Stimulated activated naive B cell treated with anti-CD40 and anti-IgM and Interleukin-4, amounts not matched to agents 10 μg/mL and 1 μg/mL and 100 μg/mL, for 72 hours (primary cell): Measurements from ENCODE around the gene TP53AIP1.
"Not testable (repeated sequence)": the region's sequence is repeated elsewhere in the genome, so short reads cannot be mapped to it uniquely, and the experiment has no call there.

Source experiments
- ATAC-seq, 2 donors: fragments of 150-1000 bp; cut with Tn5 transposase; replicated peaks; 2 replicates each; pipeline ENCODE4 v1.10.0; 2021; ENCODE audit warnings: moderate library complexity in 1 of 2
- DNase-seq: peaks from one replicate; pipeline ENCODE4 v3.0.0; 2021
- H3K27ac Mint-ChIP-seq: one replicate; pipeline ENCODE4 v1.8.0; 2022; ENCODE audit warnings: mild to moderate bottlenecking, mixed read lengths
- H3K27me3 Mint-ChIP-seq, 2 donors: one replicate each; pipeline ENCODE4 v1.8.0; 2022; ENCODE audit warnings: mixed read lengths in 2 of 2
- H3K36me3 Mint-ChIP-seq, 2 donors: one replicate each; pipeline ENCODE4 v1.8.0; 2022; ENCODE audit warnings: mixed read lengths in 2 of 2, mild to moderate bottlenecking in 1 of 2
- H3K4me1 Mint-ChIP-seq, 2 donors: one replicate each; pipeline ENCODE4 v1.8.0; 2022; ENCODE audit warnings: mixed read lengths in 2 of 2, mild to moderate bottlenecking in 1 of 2
- H3K4me3 Mint-ChIP-seq, 2 donors: one replicate each; pipeline ENCODE4 v1.8.0; 2022; ENCODE audit warnings: mild to moderate bottlenecking in 2 of 2, mixed read lengths in 2 of 2, moderate library complexity in 1 of 2
- H3K9me3 Mint-ChIP-seq, 2 donors: one replicate each; pipeline ENCODE4 v1.8.0; 2022; ENCODE audit warnings: mixed read lengths in 2 of 2, mild to moderate bottlenecking in 1 of 2

The TP53AIP1 gene

GRCh38 chr11:128926437-128927107, 16.1 kb downstream of the TP53AIP1 start:
- Mint-ChIP-seq H3K4me1 (peaks cover 19 to 31% of the 10 kb centered on the region in 2 donors), H3K27me3 (peaks cover 19 to 45% of the 10 kb centered on the region in 2 donors), H3K27ac (no peak overlapping the region), H3K4me3 (no peak overlapping the region), H3K9me3 (no peaks in the 10 kb centered on the region), H3K36me3 (peaks cover 0 to 2% of the 10 kb centered on the region in 2 donors)
- DNase-seq, result no peak
- ATAC-seq, result no peak

- Mint-ChIP-seq H3K27ac (no peak overlapping the region), H3K4me1 (peaks cover 21 to 31% of the 10 kb centered on the region in 2 donors), H3K4me3 (no peak overlapping the region), H3K27me3 (peaks cover 22 to 49% of the 10 kb centered on the region in 2 donors), H3K9me3 (no peaks in the 10 kb centered on the region), H3K36me3 (peaks cover 0 to 2% of the 10 kb centered on the region in 2 donors)
- DNase-seq (no peak), ATAC-seq (no peak)
Measured at GRCh38 chr11:128926000-128926399, 16.7 kb downstream of the TP53AIP1 start.

GRCh38 chr11:128925250-128925600, 17.4 kb downstream of the TP53AIP1 start:
- no peaks in the 10 kb centered on the region for H3K9me3 Mint-ChIP-seq
- no peak overlapping the region for H3K4me3 Mint-ChIP-seq
- DNase-seq, result no peak
- peaks cover 0 to 2% of the 10 kb centered on the region in 2 donors for H3K36me3 Mint-ChIP-seq
- H3K27ac Mint-ChIP-seq, result no peak overlapping the region
- H3K4me1 Mint-ChIP-seq, result peaks cover 23 to 31% of the 10 kb centered on the region in 2 donors
- no peak for ATAC-seq
- H3K27me3 Mint-ChIP-seq, result peaks cover 26 to 57% of the 10 kb centered on the region in 2 donors

GRCh38 chr11:128924510-128925249, 18.0 kb downstream of the TP53AIP1 start:
- Mint-ChIP-seq H3K4me1 (peaks cover 21 to 28% of the 10 kb centered on the region in 2 donors), H3K36me3 (peaks cover 0 to 2% of the 10 kb centered on the region in 2 donors), H3K9me3 (no peaks in the 10 kb centered on the region), H3K27me3 (peaks cover 31 to 57% of the 10 kb centered on the region in 2 donors), H3K27ac (no peak overlapping the region), H3K4me3 (no peak overlapping the region)
- DNase-seq (no peak), ATAC-seq (no peak)

- H3K36me3 Mint-ChIP-seq, result peaks cover 0 to 2% of the 10 kb centered on the region in 2 donors
- H3K27me3 Mint-ChIP-seq, result peaks cover 30 to 54% of the 10 kb centered on the region in 2 donors
- H3K9me3 Mint-ChIP-seq, result no peaks in the 10 kb centered on the region
- DNase-seq, result no peak
- ATAC-seq, result no peak
- peaks cover 19 to 26% of the 10 kb centered on the region in 2 donors for H3K4me1 Mint-ChIP-seq
- no peak overlapping the region for H3K4me3 Mint-ChIP-seq
- H3K27ac Mint-ChIP-seq, result no peak overlapping the region
Measured at GRCh38 chr11:128924104-128924503, 18.6 kb downstream of the TP53AIP1 start.

GRCh38 chr11:128921793-128922192, 20.9 kb downstream of the TP53AIP1 start:
- DNase-seq (peak; percentile 39), ATAC-seq (peak; percentile 81 to 94)
- peaks cover 36 to 58% of the 10 kb centered on the region in 2 donors for H3K27me3 Mint-ChIP-seq
- H3K4me3 Mint-ChIP-seq, result no peak overlapping the region
- peaks cover 17 to 22% of the 10 kb centered on the region in 2 donors for H3K4me1 Mint-ChIP-seq
- no peaks in the 10 kb centered on the region for H3K9me3 Mint-ChIP-seq
- H3K27ac Mint-ChIP-seq, result no peak overlapping the region
- peaks cover 0 to 2% of the 10 kb centered on the region in 2 donors for H3K36me3 Mint-ChIP-seq

GRCh38 chr11:128920666-128921065, 22.0 kb downstream of the TP53AIP1 start:
- ATAC-seq (no peak), DNase-seq (no peak)
- Mint-ChIP-seq H3K4me3 (no peak overlapping the region), H3K4me1 (peaks cover 18 to 22% of the 10 kb centered on the region in 2 donors), H3K36me3 (peaks cover 0 to 2% of the 10 kb centered on the region in 2 donors), H3K27ac (no peak overlapping the region), H3K9me3 (peaks cover 4 to 6% of the 10 kb centered on the region in 2 donors), H3K27me3 (peaks cover 44 to 58% of the 10 kb centered on the region in 2 donors)

- peaks cover 50 to 59% of the 10 kb centered on the region in 2 donors for H3K27me3 Mint-ChIP-seq
- peaks cover 18 to 22% of the 10 kb centered on the region in 2 donors for H3K4me1 Mint-ChIP-seq
- H3K9me3 Mint-ChIP-seq, ATAC-seq, H3K36me3 Mint-ChIP-seq, H3K27ac Mint-ChIP-seq, DNase-seq, H3K4me3 Mint-ChIP-seq: not testable (repeated sequence)
Measured at GRCh38 chr11:128919635-128920034, 23.0 kb downstream of the TP53AIP1 start.

- H3K27ac Mint-ChIP-seq, result peak overlapping the region; percentile 52
- H3K27me3 Mint-ChIP-seq, result peaks cover 54 to 56% of the 10 kb centered on the region in 2 donors
- H3K9me3 Mint-ChIP-seq, result peaks cover 4 to 9% of the 10 kb centered on the region in 2 donors
- DNase-seq (no peak), ATAC-seq (peak in 1 of 2 donors; percentile 32)
- H3K4me1 Mint-ChIP-seq, result peaks cover 18 to 22% of the 10 kb centered on the region in 2 donors
- no peak overlapping the region for H3K4me3 Mint-ChIP-seq
- H3K36me3 Mint-ChIP-seq, result peaks cover 0 to 2% of the 10 kb centered on the region in 2 donors
Measured at GRCh38 chr11:128919216-128919615, 23.5 kb downstream of the TP53AIP1 start.

GRCh38 chr11:128917144-128917724, 25.4 kb downstream of the TP53AIP1 start:
- no peak overlapping the region for H3K27ac Mint-ChIP-seq
- ATAC-seq, result peak in 1 of 2 donors; percentile 26
- H3K27me3 Mint-ChIP-seq, result peaks cover 61 to 65% of the 10 kb centered on the region in 2 donors

GRCh38 chr11:128916681-128917080, 26.0 kb downstream of the TP53AIP1 start:
- Mint-ChIP-seq H3K4me1 (peaks cover 13 to 16% of the 10 kb centered on the region in 2 donors), H3K9me3 (peaks cover 4 to 9% of the 10 kb centered on the region in 2 donors), H3K36me3 (no peaks in the 10 kb centered on the region), H3K4me3 (no peak overlapping the region), H3K27ac (no peak overlapping the region), H3K27me3 (peaks cover 61 to 71% of the 10 kb centered on the region in 2 donors)
- ATAC-seq, result no peak
- no peak for DNase-seq

More at GRCh38 chr11:128917144-128917724, 25.4 kb downstream of the TP53AIP1 start:
- H3K4me3 Mint-ChIP-seq, result no peak overlapping the region
- H3K4me1 Mint-ChIP-seq, result peaks cover 18 to 19% of the 10 kb centered on the region in 2 donors
- H3K9me3 Mint-ChIP-seq, result peaks cover 4 to 9% of the 10 kb centered on the region in 2 donors
- DNase-seq, result no peak
- no peaks in the 10 kb centered on the region for H3K36me3 Mint-ChIP-seq

- Mint-ChIP-seq H3K27ac (no peak overlapping the region), H3K4me3 (no peak overlapping the region), H3K9me3 (peaks cover 4 to 9% of the 10 kb centered on the region in 2 donors), H3K36me3 (no peaks in the 10 kb centered on the region), H3K4me1 (peaks cover 13 to 15% of the 10 kb centered on the region in 2 donors), H3K27me3 (peaks cover 63 to 70% of the 10 kb centered on the region in 2 donors)
- DNase-seq (no peak), ATAC-seq (no peak)
Measured at GRCh38 chr11:128916037-128916572, 26.6 kb downstream of the TP53AIP1 start.

- no peak overlapping the region for H3K27ac Mint-ChIP-seq
- peaks cover 61 to 62% of the 10 kb centered on the region in 2 donors for H3K27me3 Mint-ChIP-seq
- H3K9me3 Mint-ChIP-seq, result peaks cover 4 to 9% of the 10 kb centered on the region in 2 donors
- DNase-seq, result no peak
- no peak overlapping the region for H3K4me3 Mint-ChIP-seq
- ATAC-seq, result no peak
- no peaks in the 10 kb centered on the region for H3K36me3 Mint-ChIP-seq
- H3K4me1 Mint-ChIP-seq, result peaks cover 11 to 13% of the 10 kb centered on the region in 2 donors
Measured at GRCh38 chr11:128915149-128915521, 27.5 kb downstream of the TP53AIP1 start.
